MM.1S (cell line): Measurements from ENCODE around the gene BRMS1L.

Source experiments
- EZH2 ChIP-seq: fragments of 300-600 bp; sonication (generic); optimal IDR thresholded peaks from 2 replicates; pipeline ENCODE3; 2017; ENCODE audit warnings: low read depth, mild to moderate bottlenecking, antibody characterized with exemption, low read length, mixed read lengths
- EZH2phosphoT487 ChIP-seq: fragments of 300-600 bp; sonication (generic); IDR thresholded peaks from 2 replicates; pipeline ENCODE4 v1.6.1; 2018; ENCODE audit warnings: antibody characterized with exemption, low read length
- TF ChIP-seq, protein P1 (sequence below): fragments of 300-600 bp; sonication (generic); IDR thresholded peaks from 2 replicates; pipeline ENCODE4 v1.5.1; 2016; ENCODE audit warnings: antibody characterized with exemption, low read length, mixed read lengths

DNA sequence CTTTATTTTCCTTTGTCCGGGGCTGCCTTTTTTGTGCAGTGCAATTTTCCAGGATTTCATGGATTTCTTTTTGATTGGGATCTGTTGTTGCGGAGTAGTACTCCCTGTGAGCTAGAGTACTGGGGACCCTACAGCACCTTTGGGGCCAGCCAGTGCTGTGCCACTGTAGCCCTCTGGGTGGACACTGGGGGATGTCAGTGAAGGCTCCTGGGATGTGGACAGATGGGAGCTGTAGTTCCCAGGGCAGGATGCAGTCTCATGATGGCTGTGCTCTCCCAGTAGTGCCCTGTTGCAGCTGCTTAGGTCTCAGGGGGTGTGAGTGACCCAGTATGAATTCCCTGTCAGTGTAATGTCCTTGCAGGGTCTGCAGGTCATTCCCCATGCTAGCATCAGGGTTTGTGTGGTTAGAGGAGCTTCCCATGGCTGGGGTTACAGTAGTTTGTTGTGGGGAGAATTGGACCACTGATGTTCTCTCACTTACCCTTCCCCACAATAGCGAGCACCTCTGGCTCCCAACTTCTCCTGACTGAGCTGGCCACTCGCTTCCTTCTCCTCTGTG lies 72.2 kb downstream of the BRMS1L start:
- TF ChIP-seq, protein P1, sequence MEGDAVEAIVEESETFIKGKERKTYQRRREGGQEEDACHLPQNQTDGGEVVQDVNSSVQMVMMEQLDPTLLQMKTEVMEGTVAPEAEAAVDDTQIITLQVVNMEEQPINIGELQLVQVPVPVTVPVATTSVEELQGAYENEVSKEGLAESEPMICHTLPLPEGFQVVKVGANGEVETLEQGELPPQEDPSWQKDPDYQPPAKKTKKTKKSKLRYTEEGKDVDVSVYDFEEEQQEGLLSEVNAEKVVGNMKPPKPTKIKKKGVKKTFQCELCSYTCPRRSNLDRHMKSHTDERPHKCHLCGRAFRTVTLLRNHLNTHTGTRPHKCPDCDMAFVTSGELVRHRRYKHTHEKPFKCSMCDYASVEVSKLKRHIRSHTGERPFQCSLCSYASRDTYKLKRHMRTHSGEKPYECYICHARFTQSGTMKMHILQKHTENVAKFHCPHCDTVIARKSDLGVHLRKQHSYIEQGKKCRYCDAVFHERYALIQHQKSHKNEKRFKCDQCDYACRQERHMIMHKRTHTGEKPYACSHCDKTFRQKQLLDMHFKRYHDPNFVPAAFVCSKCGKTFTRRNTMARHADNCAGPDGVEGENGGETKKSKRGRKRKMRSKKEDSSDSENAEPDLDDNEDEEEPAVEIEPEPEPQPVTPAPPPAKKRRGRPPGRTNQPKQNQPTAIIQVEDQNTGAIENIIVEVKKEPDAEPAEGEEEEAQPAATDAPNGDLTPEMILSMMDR, result no peak
- TF ChIP-seq EZH2 (no peak), EZH2phosphoT487 (no peak)
